ENCODE data around the gene TIE1.

DNA sequence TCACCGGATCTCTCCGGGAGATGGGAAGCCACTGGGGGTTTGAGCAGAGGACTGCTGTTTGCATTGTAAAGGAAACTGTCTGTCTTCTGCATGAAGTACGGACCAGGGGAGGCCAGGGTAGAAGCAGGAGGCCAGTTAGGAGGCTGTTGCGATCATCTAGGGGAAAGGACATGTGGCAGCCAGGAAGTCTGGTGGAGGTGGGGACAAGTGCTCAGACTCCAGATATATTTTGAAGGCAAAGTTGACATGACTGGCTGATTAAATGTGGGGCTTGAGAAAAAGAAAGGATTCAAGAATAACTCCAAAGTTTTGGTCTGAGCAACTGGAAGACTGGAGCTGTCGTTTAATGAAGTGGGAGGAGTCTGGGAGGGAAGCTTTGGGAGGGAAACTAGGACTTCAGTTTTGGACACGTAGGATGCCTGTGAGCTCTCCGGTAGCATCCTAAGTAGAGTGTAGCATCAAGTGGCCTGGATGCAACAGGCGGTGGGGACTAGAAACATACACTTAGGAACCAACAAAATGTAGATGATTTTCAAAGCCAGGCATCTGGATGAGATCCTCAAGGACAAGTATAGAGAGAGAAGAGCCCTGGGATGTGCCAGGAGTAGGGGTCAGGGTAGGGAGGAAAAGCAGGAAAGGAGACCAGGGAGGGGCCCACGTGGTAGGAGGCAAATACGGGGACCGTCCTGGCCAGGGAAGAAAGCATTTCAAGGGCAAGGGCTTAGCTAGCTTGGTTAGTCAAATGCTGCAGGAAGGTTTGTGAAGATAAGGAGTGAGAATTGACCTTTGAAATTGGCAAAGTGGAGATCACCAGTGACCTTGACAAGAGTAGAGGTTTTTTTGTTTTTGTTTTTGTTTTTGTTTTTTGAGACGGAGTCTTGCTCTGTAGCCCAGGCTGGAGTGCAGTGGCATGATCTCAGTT lies 11.7 kb upstream of the TIE1 start:
- TF ChIP-seq, protein P1, sequence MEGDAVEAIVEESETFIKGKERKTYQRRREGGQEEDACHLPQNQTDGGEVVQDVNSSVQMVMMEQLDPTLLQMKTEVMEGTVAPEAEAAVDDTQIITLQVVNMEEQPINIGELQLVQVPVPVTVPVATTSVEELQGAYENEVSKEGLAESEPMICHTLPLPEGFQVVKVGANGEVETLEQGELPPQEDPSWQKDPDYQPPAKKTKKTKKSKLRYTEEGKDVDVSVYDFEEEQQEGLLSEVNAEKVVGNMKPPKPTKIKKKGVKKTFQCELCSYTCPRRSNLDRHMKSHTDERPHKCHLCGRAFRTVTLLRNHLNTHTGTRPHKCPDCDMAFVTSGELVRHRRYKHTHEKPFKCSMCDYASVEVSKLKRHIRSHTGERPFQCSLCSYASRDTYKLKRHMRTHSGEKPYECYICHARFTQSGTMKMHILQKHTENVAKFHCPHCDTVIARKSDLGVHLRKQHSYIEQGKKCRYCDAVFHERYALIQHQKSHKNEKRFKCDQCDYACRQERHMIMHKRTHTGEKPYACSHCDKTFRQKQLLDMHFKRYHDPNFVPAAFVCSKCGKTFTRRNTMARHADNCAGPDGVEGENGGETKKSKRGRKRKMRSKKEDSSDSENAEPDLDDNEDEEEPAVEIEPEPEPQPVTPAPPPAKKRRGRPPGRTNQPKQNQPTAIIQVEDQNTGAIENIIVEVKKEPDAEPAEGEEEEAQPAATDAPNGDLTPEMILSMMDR (IDR thresholded peaks at IDR 0.05) = no peak
- TF ChIP-seq POLR2A (IDR thresholded peaks at IDR 0.05) = no peak

Data from uterus (tissue), 2 donors.